Measurements from ENCODE around the gene OR10J4.
"Not testable (repeated sequence)": the region's sequence is repeated elsewhere in the genome, so short reads cannot be mapped to it uniquely, and the experiment has no call there.

OR10J4 gene

GRCh38 chr1:159431904-159432303 is at the start of gene OR10J4:
Gene OR10J4, plus strand, starts transcription at chr1:159432204.
- DNase-seq = no peak

- DNase-seq = no peak
Measured at GRCh38 chr1:159406821-159407220, 25.2 kb upstream of the OR10J4 start.

GRCh38 chr1:159408862-159409400 is 23.1 kb upstream of the OR10J4 start:
- no peak for DNase-seq

- no peak for DNase-seq
Measured at GRCh38 chr1:159421821-159422220, 10.2 kb upstream of the OR10J4 start.

GRCh38 chr1:159428536-159428935 is 3.5 kb upstream of the OR10J4 start:
- no peak for DNase-seq

GRCh38 chr1:159429074-159429861 is 2.7 kb upstream of the OR10J4 start:
- no peak for DNase-seq

- no peak for DNase-seq
Measured at GRCh38 chr1:159430985-159431384, 1.0 kb upstream of the OR10J4 start.

GRCh38 chr1:159436469-159436868 is 4.5 kb downstream of the OR10J4 start:
- DNase-seq = no peak

GRCh38 chr1:159439422-159439821 is 7.4 kb downstream of the OR10J4 start, which contains the start of gene OR10J1:
Gene OR10J1, plus strand, starts transcription at chr1:159439722. Its CDS starts 70 bp downstream, at chr1:159439792.
- DNase-seq = no peak

GRCh38 chr1:159441360-159441759 is 9.4 kb downstream of the OR10J4 start:
- no peak for DNase-seq

GRCh38 chr1:159442428-159442827 is 10.4 kb downstream of the OR10J4 start:
- no peak for DNase-seq

GRCh38 chr1:159443066-159443750 is 11.2 kb downstream of the OR10J4 start:
- no peak for DNase-seq

- no peak for DNase-seq
Measured at GRCh38 chr1:159444511-159444910, 12.5 kb downstream of the OR10J4 start.

- DNase-seq = no peak
Measured at GRCh38 chr1:159448181-159448580, 16.2 kb downstream of the OR10J4 start.

- not testable (repeated sequence) for DNase-seq
Measured at GRCh38 chr1:159449605-159450004, 17.6 kb downstream of the OR10J4 start.

- DNase-seq = no peak
Measured at GRCh38 chr1:159459551-159459950, 27.5 kb downstream of the OR10J4 start.

- DNase-seq = no peak
Measured at GRCh38 chr1:159465191-159465603, 33.2 kb downstream of the OR10J4 start.

- DNase-seq = no peak
Measured at GRCh38 chr1:159468321-159468720, 36.3 kb downstream of the OR10J4 start.

GRCh38 chr1:159469921-159470533 is 38.0 kb downstream of the OR10J4 start:
- no peak for DNase-seq

GRCh38 chr1:159473335-159473734 is 41.3 kb downstream of the OR10J4 start:
- no peak for DNase-seq

GRCh38 chr1:159474926-159475325 is 42.9 kb downstream of the OR10J4 start:
- DNase-seq = no peak
